ENCODE data around the gene AGMO.
"Not testable (repeated sequence)": the region's sequence is repeated elsewhere in the genome, so short reads cannot be mapped to it uniquely, and the experiment has no call there.

DNA sequence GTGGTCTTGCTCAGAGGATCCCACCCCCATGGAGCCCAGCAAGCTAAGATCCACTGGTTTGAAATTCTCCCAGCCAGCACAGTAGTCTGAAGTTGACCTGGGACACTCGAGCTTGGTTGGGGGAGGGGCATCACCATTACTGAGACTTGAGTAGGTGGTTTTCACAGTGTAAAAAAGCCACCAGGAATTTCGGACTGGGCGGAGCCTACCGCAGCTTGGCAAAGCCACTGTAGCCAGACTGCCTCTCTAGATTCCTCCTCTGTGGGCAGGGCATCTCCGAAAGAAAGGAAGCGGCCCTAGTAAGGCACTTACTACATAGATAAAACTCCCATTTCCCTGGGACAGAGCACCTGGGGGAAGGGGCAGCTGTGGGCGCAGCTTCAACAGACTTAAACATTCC lies 44.0 kb downstream of the AGMO start:
- not testable (repeated sequence) for TF ChIP-seq EZH2 (IDR thresholded peaks at IDR 0.05; ENCODE audit: insufficient read depth, low read length)
- TF ChIP-seq, protein P1, sequence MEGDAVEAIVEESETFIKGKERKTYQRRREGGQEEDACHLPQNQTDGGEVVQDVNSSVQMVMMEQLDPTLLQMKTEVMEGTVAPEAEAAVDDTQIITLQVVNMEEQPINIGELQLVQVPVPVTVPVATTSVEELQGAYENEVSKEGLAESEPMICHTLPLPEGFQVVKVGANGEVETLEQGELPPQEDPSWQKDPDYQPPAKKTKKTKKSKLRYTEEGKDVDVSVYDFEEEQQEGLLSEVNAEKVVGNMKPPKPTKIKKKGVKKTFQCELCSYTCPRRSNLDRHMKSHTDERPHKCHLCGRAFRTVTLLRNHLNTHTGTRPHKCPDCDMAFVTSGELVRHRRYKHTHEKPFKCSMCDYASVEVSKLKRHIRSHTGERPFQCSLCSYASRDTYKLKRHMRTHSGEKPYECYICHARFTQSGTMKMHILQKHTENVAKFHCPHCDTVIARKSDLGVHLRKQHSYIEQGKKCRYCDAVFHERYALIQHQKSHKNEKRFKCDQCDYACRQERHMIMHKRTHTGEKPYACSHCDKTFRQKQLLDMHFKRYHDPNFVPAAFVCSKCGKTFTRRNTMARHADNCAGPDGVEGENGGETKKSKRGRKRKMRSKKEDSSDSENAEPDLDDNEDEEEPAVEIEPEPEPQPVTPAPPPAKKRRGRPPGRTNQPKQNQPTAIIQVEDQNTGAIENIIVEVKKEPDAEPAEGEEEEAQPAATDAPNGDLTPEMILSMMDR (IDR thresholded peaks at IDR 0.05; ENCODE audit: insufficient read depth, low read depth, low read length): not testable (repeated sequence)
